H1 (cell line): Measurements from ENCODE around the gene STIM1. TPM values are rescaled to one million over a fixed set of nuclear protein-coding genes. Genes with fewer than 3 reads are reported as not detected.

ENCODE experiments used
- CTCF ChIA-PET: fragments of 300-600 bp; sonication (Branson Sonifier 250); formaldehyde crosslinking; loops from one replicate; lab custom pipeline; 2021; ENCODE audit not compliant: partially characterized antibody; lab: Charles Lee
- POLR2A ChIA-PET: fragments of 300-600 bp; sonication (Branson Sonifier 250); formaldehyde crosslinking; loops from one replicate; lab custom pipeline; 2021; ENCODE audit warnings: inconsistent platforms; ENCODE audit not compliant: partially characterized antibody; lab: Charles Lee
- DNase-seq, 2 experiments: peaks; one replicate each; pipeline versions ENCODE4 v3.0.0 to v3.0.0-alpha.2; 2010 to 2022; ENCODE audit warnings: low spot score in 2 of 2, low read depth in 1 of 2, mixed read lengths in 1 of 2
- FAIRE-seq: peaks from 2 replicates; lab custom pipeline; 2011; peaks lifted over from hg19 to GRCh38; lab: Jason Lieb, UNC
- H2AFZ ChIP-seq: 2 replicates; pipeline ENCODE4 v1.8.1; 2012; ENCODE audit warnings: low read length, inconsistent platforms
- H2AK5ac ChIP-seq: 2 replicates; pipeline ENCODE4 v1.6.1; 2013; ENCODE audit warnings: low read depth, low read length
- H2BK120ac ChIP-seq: replicated peaks from 2 replicates; pipeline ENCODE3; 2013; ENCODE audit warnings: low read depth, low read length, inconsistent platforms
- H2BK12ac ChIP-seq: 2 replicates; pipeline ENCODE4 v1.6.1; 2013; ENCODE audit warnings: low read depth, low read length
- H2BK15ac ChIP-seq: 2 replicates; pipeline ENCODE4 v1.6.1; 2013; ENCODE audit warnings: low read length
- H2BK20ac ChIP-seq: 2 replicates; pipeline ENCODE4 v1.6.1; 2013; ENCODE audit warnings: low read length
- H2BK5ac ChIP-seq: 2 replicates; pipeline ENCODE4 v1.6.1; 2013; ENCODE audit warnings: low read depth, low read length
- H3K14ac ChIP-seq: 2 replicates; pipeline ENCODE4 v1.6.1; 2013; ENCODE audit warnings: inconsistent platforms; ENCODE audit not compliant: insufficient read length
- H3K18ac ChIP-seq: 2 replicates; pipeline ENCODE4 v1.6.1; 2013; ENCODE audit warnings: low read length; ENCODE audit errors: extremely low read depth
- H3K23ac ChIP-seq: 2 replicates; pipeline ENCODE4 v1.6.1; 2013; ENCODE audit warnings: inconsistent platforms; ENCODE audit not compliant: insufficient read length
- H3K23me2 ChIP-seq: 2 replicates; pipeline ENCODE4 v1.6.1; 2013; ENCODE audit warnings: low read depth, low read length
- H3K27ac ChIP-seq: 2 replicates; pipeline ENCODE4 v1.6.1; 2011; ENCODE audit warnings: low read depth, low read length, inconsistent platforms
- H3K27me3 ChIP-seq, 4 experiments: replicated peaks in 1 of 4; 1 replicate in 1 of 4; 2 replicates in 3 of 4; pipeline versions ENCODE4 v1.6.1 to v1.8.1; 2011 to 2013; ENCODE audit warnings: low read length in 3 of 4, mild to moderate bottlenecking in 3 of 4, inconsistent platforms in 2 of 4, mixed read lengths in 2 of 4, moderate library complexity in 1 of 4; ENCODE audit not compliant: control insufficient read depth in 3 of 4, insufficient read depth in 3 of 4; ENCODE audit errors: extremely low read depth in 1 of 4
- H3K36me3 ChIP-seq, 4 experiments: 2 replicates each; pipeline versions ENCODE4 v1.6.1 to v1.8.1; 2011 to 2013; ENCODE audit warnings: mild to moderate bottlenecking in 4 of 4, low read length in 3 of 4, moderate library complexity in 2 of 4, control low read depth in 1 of 4, inconsistent platforms in 1 of 4; ENCODE audit not compliant: insufficient read depth in 4 of 4, control insufficient read depth in 2 of 4
- H3K4ac ChIP-seq: replicated peaks from 2 replicates; pipeline ENCODE3; 2013; ENCODE audit warnings: low read length, low read depth, mixed read lengths, inconsistent platforms; ENCODE audit not compliant: insufficient read length
- H3K4me1 ChIP-seq, 4 experiments: replicated peaks in 1 of 4; 1 replicate in 1 of 4; 2 replicates in 3 of 4; pipeline versions ENCODE4 v1.6.1 to v1.8.1; 2011 to 2013; ENCODE audit warnings: low read length in 3 of 4, inconsistent platforms in 2 of 4, mixed read lengths in 1 of 4; ENCODE audit not compliant: insufficient read depth in 4 of 4, control insufficient read depth in 3 of 4
- H3K4me2 ChIP-seq, 2 experiments: 2 replicates each; pipeline versions ENCODE4 v1.6.1 to v1.8.1; 2011 to 2013; ENCODE audit warnings: low read depth in 2 of 2, low read length in 2 of 2, control low read depth in 1 of 2, inconsistent platforms in 1 of 2, mild to moderate bottlenecking in 1 of 2; ENCODE audit not compliant: insufficient read depth in 1 of 2
- H3K4me3 ChIP-seq, 4 experiments: fragments of 200-600, 300-600 bp in 1 of 4; sonication (generic), shearing (Covaris generic), sonication (Bioruptor Twin) in 1 of 4; 2 replicates each; pipeline versions ENCODE4 v1.5.1 to v1.8.1; 2011 to 2016; ENCODE audit warnings: low read length in 4 of 4, low read depth in 3 of 4, control low read depth in 2 of 4, inconsistent platforms in 2 of 4, mild to moderate bottlenecking in 2 of 4, mixed read lengths in 1 of 4, moderate library complexity in 1 of 4; ENCODE audit not compliant: insufficient read depth in 2 of 4; ENCODE audit errors: extremely low read depth in 1 of 4
- H3K56ac ChIP-seq: replicated peaks from 2 replicates; pipeline ENCODE3; 2013; ENCODE audit warnings: low read depth, mild to moderate bottlenecking, mixed read lengths, low read length, inconsistent platforms; ENCODE audit not compliant: insufficient read length
- H3K79me1 ChIP-seq: 2 replicates; pipeline ENCODE4 v1.6.1; 2013; ENCODE audit warnings: low read depth, low read length, control low read depth
- H3K79me2 ChIP-seq, 2 experiments: 2 replicates each; pipeline versions ENCODE4 v1.6.1 to v1.8.1; 2012 to 2013; ENCODE audit warnings: low read length in 2 of 2, mild to moderate bottlenecking in 2 of 2, inconsistent platforms in 1 of 2; ENCODE audit not compliant: insufficient read depth in 2 of 2, control insufficient read depth in 1 of 2
- H3K9ac ChIP-seq, 4 experiments: replicated peaks in 1 of 4; 1 replicate in 1 of 4; 2 replicates in 3 of 4; pipeline versions ENCODE4 v1.6.1 to v1.8.1; 2011 to 2013; ENCODE audit warnings: low read depth in 3 of 4, low read length in 3 of 4, control low read depth in 2 of 4, mild to moderate bottlenecking in 2 of 4, moderate library complexity in 2 of 4, inconsistent platforms in 1 of 4; ENCODE audit errors: extremely low read depth in 1 of 4
- H3K9me3 ChIP-seq, 2 experiments: 2 replicates each; pipeline versions ENCODE4 v1.6.1 to v1.8.1; 2012 to 2013; ENCODE audit warnings: mild to moderate bottlenecking in 2 of 2, moderate library complexity in 2 of 2, control low read depth in 1 of 2, inconsistent platforms in 1 of 2, low read depth in 1 of 2, low read length in 1 of 2, mixed read lengths in 1 of 2; ENCODE audit not compliant: insufficient read depth in 2 of 2
- H4K20me1 ChIP-seq, 2 experiments: replicated peaks in 1 of 2; 2 replicates each; pipeline versions ENCODE3 to v1.8.1; 2011 to 2013; ENCODE audit warnings: inconsistent platforms in 2 of 2, low read length in 2 of 2, mild to moderate bottlenecking in 1 of 2; ENCODE audit not compliant: insufficient read depth in 2 of 2, control insufficient read depth in 1 of 2
- H4K5ac ChIP-seq: 2 replicates; pipeline ENCODE4 v1.6.1; 2013; ENCODE audit warnings: low read length, low read depth, mixed read lengths, inconsistent platforms; ENCODE audit not compliant: insufficient read length
- H4K8ac ChIP-seq: 2 replicates; pipeline ENCODE4 v1.8.0; 2013; ENCODE audit warnings: mild to moderate bottlenecking, moderate library complexity, low read length, inconsistent platforms; ENCODE audit not compliant: insufficient read depth; ENCODE audit errors: extremely low read depth
- H4K91ac ChIP-seq: replicated peaks from 2 replicates; pipeline ENCODE3; 2013; ENCODE audit warnings: low read length, mixed read lengths, inconsistent platforms; ENCODE audit not compliant: insufficient read length
- polyA plus RNA-seq, 7 experiments: library from polyadenylated mRNA; depleted of rRNA in 3 of 7; stranded (reverse) in 5 of 7; unstranded in 2 of 7; fragments of >200 nt in 5 of 7; fragments of 200-250 nt in 2 of 7; gene quantifications; 1 replicate in 5 of 7; 2 replicates in 1 of 7; 4 replicates in 1 of 7; pipeline versions ENCODE4 v1.2.1 to v1.2.3, GENCODE V29; 2011 to 2013; ENCODE audit warnings: missing spikeins in 2 of 7, mixed read lengths in 2 of 7
- total RNA-seq: library from RNA; stranded (reverse); fragmentation: NEBNext Ultra II Directional; extraction: Animal tissue kit (Norgen Biotek cat#: 25700); gene quantifications from 2 replicates; pipeline ENCODE4 v1.2.1, GENCODE V29; 2021
- TF ChIP-seq, protein P1 (sequence below): IDR thresholded peaks from 2 replicates; pipeline ENCODE4 v1.6.1; 2011; ENCODE audit warnings: low read depth, mild to moderate bottlenecking, low read length; ENCODE audit not compliant: insufficient read depth

STIM1 gene
- total and polyA plus RNA-seq, 2 of the 8 experiments (the other 6 are each of a cell fraction or from before 2014, with no cell fraction given) = 11.1 to 12.2 TPM

DNA sequence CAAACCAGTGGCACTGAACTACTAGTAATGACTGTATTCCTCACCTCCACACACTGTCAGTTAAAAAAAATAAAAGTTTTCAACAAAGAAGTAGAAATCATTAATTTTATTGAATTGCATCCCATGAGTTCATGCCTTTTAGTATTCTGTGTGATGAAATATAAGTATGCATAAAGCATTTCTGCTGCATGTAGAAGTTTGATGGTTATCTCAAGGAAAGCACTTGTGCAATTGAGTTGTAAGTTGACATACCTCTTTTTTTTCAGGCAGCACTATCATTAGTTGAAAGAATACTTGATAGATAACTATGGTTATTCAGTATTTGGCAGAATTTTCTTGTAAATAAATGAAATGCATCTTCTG, 104.4 kb downstream of the STIM1 start:
- FAIRE-seq (no peak), DNase-seq (no peak)
- H3K18ac ChIP-seq = no peak overlapping the region
- TF ChIP-seq, protein P1, sequence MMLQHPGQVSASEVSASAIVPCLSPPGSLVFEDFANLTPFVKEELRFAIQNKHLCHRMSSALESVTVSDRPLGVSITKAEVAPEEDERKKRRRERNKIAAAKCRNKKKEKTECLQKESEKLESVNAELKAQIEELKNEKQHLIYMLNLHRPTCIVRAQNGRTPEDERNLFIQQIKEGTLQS = no peak
- ChIA-PET CTCF (interaction anchor here (0.6 to 4.1 kb wide), 14 partner anchors 9 to 143 kb away, joined by 3 to 36 read pairs (median 4); partner anchors contain the start of gene STIM1), POLR2A (no interaction called here)
- H2AK5ac ChIP-seq = no peak overlapping the region
- no peaks in the 10 kb centered on the region for H3K27me3 ChIP-seq
- no peak overlapping the region for H2AFZ ChIP-seq
- no peak overlapping the region for H3K4me3 ChIP-seq
- no peak overlapping the region for H3K4me2 ChIP-seq
- H2BK20ac ChIP-seq = no peak overlapping the region
- no peak overlapping the region for H2BK12ac ChIP-seq
- H2BK5ac ChIP-seq = no peak overlapping the region
- no peak overlapping the region for H2BK120ac ChIP-seq
- no peaks in the 10 kb centered on the region for H3K23me2 ChIP-seq
- no peak overlapping the region for H4K5ac ChIP-seq
- no peaks in the 10 kb centered on the region for H3K79me2 ChIP-seq
- no peak overlapping the region for H3K56ac ChIP-seq
- H3K36me3 ChIP-seq = no peaks in the 10 kb centered on the region
- no peak overlapping the region for H3K9ac ChIP-seq
- no peak overlapping the region for H4K8ac ChIP-seq
- H3K14ac ChIP-seq = no peak overlapping the region
- H3K4ac ChIP-seq = no peak overlapping the region
- H3K79me1 ChIP-seq = no peaks in the 10 kb centered on the region
- H3K9me3 ChIP-seq = no peaks in the 10 kb centered on the region
- H3K27ac ChIP-seq = no peak overlapping the region
- H3K23ac ChIP-seq = no peak overlapping the region
- H2BK15ac ChIP-seq = no peak overlapping the region
- no peaks in the 10 kb centered on the region for H3K4me1 ChIP-seq
- H4K91ac ChIP-seq = no peak overlapping the region
- peaks cover 0 to 2% of the 10 kb centered on the region in 2 experiments for H4K20me1 ChIP-seq
